Progenitor cell of endocrine pancreas (in vitro differentiated cells): ENCODE results near the gene TCP11. TPM values are rescaled to one million over a fixed set of nuclear protein-coding genes. Genes with fewer than 3 reads are reported as not detected.

Experiments used
- DNase-seq: peaks from one replicate; pipeline ENCODE4 v3.0.0; 2021; ENCODE audit warnings: low spot score; ENCODE audit not compliant: unreplicated experiment
- H3K27ac Mint-ChIP-seq: 2 replicates; pipeline ENCODE4 v1.8.0; 2021; ENCODE audit warnings: mild to moderate bottlenecking, moderate library complexity, mixed read lengths
- H3K27me3 Mint-ChIP-seq: 2 replicates; pipeline ENCODE4 v1.8.0; 2021; ENCODE audit warnings: mixed read lengths
- H3K36me3 Mint-ChIP-seq: 2 replicates; pipeline ENCODE4 v1.8.0; 2022; ENCODE audit warnings: mixed read lengths; ENCODE audit not compliant: insufficient read depth
- H3K4me1 Mint-ChIP-seq: 2 replicates; pipeline ENCODE4 v1.8.0; 2021; ENCODE audit warnings: low read depth, mixed read lengths
- H3K4me3 Mint-ChIP-seq: 2 replicates; pipeline ENCODE4 v1.8.0; 2021; ENCODE audit warnings: low read depth, mild to moderate bottlenecking, moderate library complexity, mixed read lengths
- H3K9me3 Mint-ChIP-seq: 2 replicates; pipeline ENCODE4 v1.8.0; 2021; ENCODE audit warnings: low read depth, mixed read lengths
- total RNA-seq: library from RNA; stranded (reverse); gene quantifications from 2 replicates; pipeline ENCODE4 v1.2.1, GENCODE V29; 2021
- TF ChIP-seq, protein P1 (sequence below): fragments of 200-600 bp; sonication (generic); IDR thresholded peaks from one replicate; pipeline ENCODE4 v1.5.0; 2021; ENCODE audit warnings: antibody characterized with exemption, mild to moderate bottlenecking; ENCODE audit not compliant: unreplicated experiment

TCP11 gene
- total RNA-seq, 1 donor from 2014 or later: not detected

DNA sequence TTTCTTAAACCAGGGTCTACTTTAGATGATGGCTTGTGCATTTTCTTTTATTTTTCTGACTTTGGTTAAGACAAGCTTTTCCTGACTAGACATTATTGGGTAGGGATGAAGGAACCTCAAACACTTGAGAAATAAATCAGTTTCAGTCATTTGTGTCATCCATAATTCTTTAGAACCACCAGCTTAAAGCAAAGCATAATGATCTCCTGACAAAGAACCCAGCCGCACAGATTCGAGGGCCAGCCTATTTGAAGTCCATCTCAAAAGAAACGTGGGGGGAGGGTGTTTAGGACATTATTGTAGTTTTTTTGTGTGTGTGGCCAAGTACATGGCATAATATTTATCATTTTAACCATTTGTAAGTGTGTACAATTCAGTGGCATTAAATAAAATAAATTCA, 6.3 kb upstream of the TCP11 start:
- TF ChIP-seq, protein P1, sequence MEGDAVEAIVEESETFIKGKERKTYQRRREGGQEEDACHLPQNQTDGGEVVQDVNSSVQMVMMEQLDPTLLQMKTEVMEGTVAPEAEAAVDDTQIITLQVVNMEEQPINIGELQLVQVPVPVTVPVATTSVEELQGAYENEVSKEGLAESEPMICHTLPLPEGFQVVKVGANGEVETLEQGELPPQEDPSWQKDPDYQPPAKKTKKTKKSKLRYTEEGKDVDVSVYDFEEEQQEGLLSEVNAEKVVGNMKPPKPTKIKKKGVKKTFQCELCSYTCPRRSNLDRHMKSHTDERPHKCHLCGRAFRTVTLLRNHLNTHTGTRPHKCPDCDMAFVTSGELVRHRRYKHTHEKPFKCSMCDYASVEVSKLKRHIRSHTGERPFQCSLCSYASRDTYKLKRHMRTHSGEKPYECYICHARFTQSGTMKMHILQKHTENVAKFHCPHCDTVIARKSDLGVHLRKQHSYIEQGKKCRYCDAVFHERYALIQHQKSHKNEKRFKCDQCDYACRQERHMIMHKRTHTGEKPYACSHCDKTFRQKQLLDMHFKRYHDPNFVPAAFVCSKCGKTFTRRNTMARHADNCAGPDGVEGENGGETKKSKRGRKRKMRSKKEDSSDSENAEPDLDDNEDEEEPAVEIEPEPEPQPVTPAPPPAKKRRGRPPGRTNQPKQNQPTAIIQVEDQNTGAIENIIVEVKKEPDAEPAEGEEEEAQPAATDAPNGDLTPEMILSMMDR: no peak
- DNase-seq: no peak
- Mint-ChIP-seq H3K36me3 (no peaks in the 10 kb centered on the region), H3K4me1 (peaks cover 31% of the 10 kb centered on the region), H3K9me3 (no peaks in the 10 kb centered on the region), H3K27ac (no peak overlapping the region), H3K4me3 (no peak overlapping the region), H3K27me3 (peaks cover 12% of the 10 kb centered on the region)

DNA sequence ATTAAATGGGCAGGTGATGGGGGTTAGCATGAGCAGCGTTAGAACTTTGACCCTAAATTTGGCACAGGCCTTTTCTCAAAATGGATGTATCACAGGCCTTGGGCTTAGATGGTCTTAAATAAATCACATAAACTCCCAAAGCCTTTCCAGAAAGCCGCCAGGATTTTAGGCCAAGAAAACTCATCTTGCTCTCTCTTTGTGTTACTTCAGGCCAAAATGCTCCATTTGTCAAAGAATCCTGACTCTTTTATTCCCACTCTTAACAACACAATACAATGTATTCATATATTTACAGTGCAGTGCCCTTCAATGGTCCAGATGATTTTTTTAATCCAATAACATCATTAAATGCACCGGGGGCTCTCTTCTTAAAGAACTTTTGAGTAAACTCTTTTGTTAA, 5.9 kb upstream of the TCP11 start:
- TF ChIP-seq, protein P1: no peak
- Mint-ChIP-seq H3K27ac (no peak overlapping the region), H3K4me3 (no peak overlapping the region), H3K9me3 (no peaks in the 10 kb centered on the region), H3K4me1 (peaks cover 31% of the 10 kb centered on the region), H3K36me3 (no peaks in the 10 kb centered on the region), H3K27me3 (peaks cover 12% of the 10 kb centered on the region)
- DNase-seq: no peak

DNA sequence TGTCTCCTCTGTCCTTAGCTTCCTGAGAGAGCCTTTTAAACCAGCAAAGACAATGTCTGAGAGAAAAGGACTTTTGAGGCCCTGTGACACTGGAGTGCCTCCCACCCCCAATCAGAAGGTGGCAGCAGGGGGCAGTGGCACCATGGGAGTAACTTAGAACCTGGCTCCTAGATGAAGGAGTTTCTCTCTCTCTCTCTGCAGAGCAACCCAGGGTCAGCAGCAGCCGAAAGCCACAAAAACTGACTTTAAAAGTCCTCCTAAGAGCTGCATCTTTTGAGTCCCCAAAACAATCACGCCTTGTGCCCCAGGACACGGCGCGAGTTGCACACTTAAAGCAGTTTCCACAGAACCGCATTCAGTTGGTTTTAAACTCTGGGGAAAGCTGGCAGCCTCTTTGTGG, 5.3 kb upstream of the TCP11 start:
- Mint-ChIP-seq H3K27me3 (peaks cover 15% of the 10 kb centered on the region), H3K4me1 (peaks cover 31% of the 10 kb centered on the region), H3K9me3 (no peaks in the 10 kb centered on the region), H3K4me3 (no peak overlapping the region), H3K36me3 (no peaks in the 10 kb centered on the region), H3K27ac (no peak overlapping the region)
- DNase-seq: peak; percentile 24
- TF ChIP-seq, protein P1: peak; percentile 59

DNA sequence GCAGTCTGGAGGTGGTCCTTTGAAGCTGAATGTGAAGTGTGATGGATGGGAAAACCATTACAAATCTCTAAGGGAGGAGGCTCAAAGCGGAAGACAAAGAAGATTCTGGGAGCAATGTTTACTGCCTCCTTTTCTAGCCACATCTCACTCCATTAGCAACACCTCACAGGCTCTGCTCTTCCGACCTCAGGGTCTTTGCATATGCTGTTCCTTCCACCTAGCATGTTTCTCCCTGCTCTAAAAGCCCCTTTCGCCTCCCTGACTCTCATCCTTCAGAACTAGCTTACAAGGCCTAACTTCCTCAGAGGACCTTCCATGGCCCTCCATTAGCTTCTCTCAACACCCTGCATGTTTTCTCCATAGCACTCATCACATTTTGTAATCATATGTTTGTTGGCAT, 4.6 kb upstream of the TCP11 start:
- Mint-ChIP-seq H3K27ac (peak overlapping the region; percentile 65), H3K9me3 (no peaks in the 10 kb centered on the region), H3K4me3 (no peak overlapping the region), H3K27me3 (peaks cover 15% of the 10 kb centered on the region), H3K36me3 (no peaks in the 10 kb centered on the region), H3K4me1 (peaks cover 31% of the 10 kb centered on the region)
- no peak for DNase-seq
- TF ChIP-seq, protein P1: no peak

DNA sequence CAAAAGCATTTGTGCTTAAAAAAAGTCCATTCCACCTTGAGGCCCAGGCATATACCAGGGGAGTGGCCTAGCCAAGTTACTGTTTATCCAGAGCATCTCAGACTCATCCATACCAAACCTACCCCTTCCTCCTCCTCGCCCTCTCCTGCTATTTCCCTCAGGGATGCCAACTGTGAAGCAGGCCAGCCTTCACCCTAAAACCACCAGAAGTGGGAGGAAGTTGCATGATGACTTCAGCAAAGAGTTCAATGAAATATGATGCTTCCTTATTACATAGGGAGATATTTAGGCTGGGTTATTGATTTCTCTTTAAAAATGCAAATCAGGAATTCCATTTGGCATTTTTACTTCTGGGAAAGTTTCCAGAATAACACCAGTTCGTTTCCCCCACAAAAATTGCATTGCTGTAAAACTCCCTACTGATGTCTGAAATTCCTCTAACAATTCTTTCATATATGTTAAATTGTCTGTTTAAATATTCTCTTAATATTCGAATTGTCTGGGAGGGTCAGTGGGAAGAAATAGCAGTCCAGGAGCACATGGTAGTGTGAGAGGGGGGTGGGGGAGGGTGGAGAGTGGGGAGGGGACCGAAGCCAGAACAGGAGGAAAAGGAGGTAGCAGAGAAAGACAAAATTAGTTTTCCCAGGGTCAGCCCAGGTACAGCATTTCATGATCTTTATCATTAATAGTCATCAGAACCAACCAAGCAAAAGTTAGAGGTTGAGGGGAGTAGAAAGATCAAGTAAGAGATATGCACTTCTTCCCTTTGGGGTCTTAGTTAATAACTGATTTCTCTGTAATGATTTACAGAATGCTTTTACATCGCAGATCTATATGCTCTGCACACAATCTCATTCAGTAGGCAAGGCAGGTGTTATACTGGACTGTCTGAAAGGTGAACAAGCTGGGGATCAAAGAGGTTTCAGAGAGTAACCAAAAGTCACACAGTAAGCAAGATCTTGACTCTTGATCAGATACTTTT, 1.7 kb upstream of the TCP11 start:
- H3K36me3 Mint-ChIP-seq: no peaks in the 10 kb centered on the region
- no peak overlapping the region for H3K4me3 Mint-ChIP-seq
- H3K4me1 Mint-ChIP-seq: peaks cover 28% of the 10 kb centered on the region
- no peaks in the 10 kb centered on the region for H3K9me3 Mint-ChIP-seq
- H3K27me3 Mint-ChIP-seq: peaks cover 14% of the 10 kb centered on the region
- peak overlapping the region; percentile 53 for H3K27ac Mint-ChIP-seq
- DNase-seq: no peak
- TF ChIP-seq, protein P1: no peak
